GM18505 (cell line): ENCODE data around the gene WWOX.

Experiments
- ATAC-seq: cut with Tn5 transposase; IDR thresholded peaks from one replicate; pipeline ENCODE4 v1.9.1; 2021; ENCODE audit not compliant: unreplicated experiment
- POLR2A ChIP-seq: IDR thresholded peaks from 4 replicates; pipeline ENCODE4 v1.6.1; 2011; ENCODE audit warnings: borderline replicate concordance; ENCODE audit not compliant: insufficient read depth, insufficient read length; ENCODE audit errors: extremely low read depth

WWOX gene

DNA sequence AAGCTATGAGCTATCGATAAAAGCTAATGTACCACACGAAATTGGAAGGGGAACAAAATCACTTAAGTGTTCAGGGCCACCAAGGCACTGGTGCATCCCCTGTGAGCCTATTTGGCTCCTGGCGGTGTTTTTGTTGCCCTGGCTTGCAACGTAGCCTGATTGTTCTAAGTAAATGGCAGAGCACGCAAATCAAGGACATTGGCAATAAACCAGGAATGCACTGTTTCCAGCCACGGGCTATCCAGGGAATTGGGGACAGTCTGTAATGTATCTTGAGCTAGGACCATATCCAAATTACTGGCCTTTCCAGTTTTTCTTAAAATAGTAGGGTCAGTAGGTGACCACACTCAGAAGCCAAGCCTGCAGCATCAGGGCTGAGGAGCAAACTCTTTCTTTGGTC lies 767.1 kb downstream of the WWOX start:
- ATAC-seq: no peak
- TF ChIP-seq POLR2A: no peak

GRCh38 chr16:78869492-78869891 lies 770.0 kb downstream of the WWOX start:
- no peak for ATAC-seq
- TF ChIP-seq POLR2A: no peak

- ATAC-seq: no peak
- no peak for TF ChIP-seq POLR2A
Observed at GRCh38 chr16:78871241-78871640, 771.8 kb downstream of the WWOX start.

DNA sequence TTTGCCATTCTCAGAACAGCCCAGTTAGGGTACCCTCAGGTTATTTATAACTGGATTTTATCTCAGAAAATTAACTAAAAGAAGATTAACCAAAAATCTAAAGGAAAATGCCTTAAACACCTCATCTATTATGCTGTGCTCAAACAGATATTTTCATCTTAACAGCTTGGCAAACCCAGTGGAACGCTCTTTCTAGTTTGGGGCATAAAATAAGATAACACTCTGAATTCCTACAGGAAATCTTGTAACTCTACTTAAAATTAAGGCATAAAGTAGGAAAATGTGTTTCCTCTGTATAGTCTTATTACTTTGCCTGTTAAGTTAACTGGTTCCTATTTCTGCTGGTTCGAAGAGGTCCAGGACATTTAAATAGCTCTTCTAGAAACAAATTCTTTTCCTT lies 777.2 kb downstream of the WWOX start:
- TF ChIP-seq POLR2A: no peak
- ATAC-seq: no peak

GRCh38 chr16:78877114-78877655 lies 777.7 kb downstream of the WWOX start:
- no peak for ATAC-seq
- TF ChIP-seq POLR2A: no peak

DNA sequence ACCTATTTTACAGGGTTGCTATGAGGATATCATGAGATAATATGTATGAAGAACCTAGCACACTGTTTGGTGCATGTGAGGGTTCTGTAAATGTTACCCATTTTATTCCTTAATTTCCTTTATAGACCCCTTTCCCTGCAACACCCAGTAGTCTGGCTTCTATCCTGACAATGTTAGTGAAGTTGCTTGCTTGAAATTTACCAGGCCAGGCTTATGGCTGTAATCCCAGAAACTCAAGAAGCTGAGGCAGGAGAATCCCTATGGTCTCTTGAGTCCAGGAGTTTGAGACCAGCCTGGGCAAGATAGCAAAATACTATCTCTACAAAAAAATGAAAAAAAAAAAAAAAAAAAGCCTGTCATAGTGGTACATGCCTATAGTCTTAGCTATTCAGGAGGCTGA lies 779.1 kb downstream of the WWOX start:
- no peak for ATAC-seq
- no peak for TF ChIP-seq POLR2A

GRCh38 chr16:78879011-78879410 lies 779.6 kb downstream of the WWOX start:
- no peak for ATAC-seq
- TF ChIP-seq POLR2A: no peak

DNA sequence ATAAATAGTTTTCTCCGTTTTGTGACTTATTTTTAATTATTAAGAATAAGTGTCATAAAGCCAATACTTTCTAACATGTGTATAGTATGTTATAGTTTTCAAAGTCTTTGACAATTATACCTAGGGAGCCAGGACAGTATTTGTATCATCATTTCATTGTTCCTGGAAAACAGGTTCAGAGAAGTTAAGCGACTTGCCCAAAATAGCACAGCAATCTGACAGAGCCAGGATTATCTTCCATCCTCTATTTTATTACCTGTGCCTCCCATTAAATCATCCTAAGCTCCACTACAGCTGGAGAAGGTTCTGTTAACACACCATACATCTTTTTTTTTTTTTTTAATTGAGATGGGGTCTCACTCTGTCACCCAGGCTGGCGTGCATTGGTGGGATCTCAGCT lies 782.7 kb downstream of the WWOX start:
- no peak for ATAC-seq
- TF ChIP-seq POLR2A: no peak

DNA sequence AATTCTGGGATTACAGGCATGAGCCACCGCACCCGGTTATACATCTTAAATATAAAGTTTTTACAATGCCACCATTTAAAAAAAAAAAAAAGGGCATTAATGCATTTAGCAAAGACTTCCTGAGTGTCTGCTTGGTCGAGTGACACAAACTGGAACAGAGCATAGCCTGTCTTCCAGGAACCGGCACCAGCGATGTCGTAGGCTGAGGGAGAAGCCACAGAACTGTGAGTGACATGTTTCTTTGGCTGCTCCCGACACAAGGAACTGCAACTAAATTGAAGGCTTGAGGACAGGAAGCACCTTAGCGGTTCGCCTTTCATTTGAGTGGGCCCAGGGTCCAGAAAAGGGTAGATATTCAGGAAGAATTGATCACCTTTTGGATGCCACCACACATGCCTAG lies 783.3 kb downstream of the WWOX start:
- ATAC-seq: no peak
- TF ChIP-seq POLR2A: no peak

DNA sequence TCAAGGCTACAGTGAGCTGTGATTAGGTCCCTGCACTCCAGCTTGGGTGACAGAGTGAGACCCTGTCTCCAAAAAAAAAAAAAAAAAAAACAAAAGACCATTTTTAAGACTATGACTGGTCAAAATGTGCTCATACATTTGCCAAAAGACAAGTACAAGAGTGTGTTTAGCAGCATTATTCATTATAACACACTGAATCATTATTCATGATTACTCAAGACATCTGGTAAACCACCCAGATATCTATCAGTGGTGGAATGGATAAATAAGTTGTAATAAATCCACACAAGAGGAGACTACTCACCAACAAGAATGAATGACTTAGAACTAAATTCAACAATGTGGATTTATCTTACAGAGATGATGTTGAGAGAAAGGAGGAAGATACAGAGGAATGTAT lies 784.8 kb downstream of the WWOX start:
- no peak for TF ChIP-seq POLR2A
- ATAC-seq: no peak

- ATAC-seq: no peak
- TF ChIP-seq POLR2A: no peak
Observed at GRCh38 chr16:78889346-78889745, 789.9 kb downstream of the WWOX start.

DNA sequence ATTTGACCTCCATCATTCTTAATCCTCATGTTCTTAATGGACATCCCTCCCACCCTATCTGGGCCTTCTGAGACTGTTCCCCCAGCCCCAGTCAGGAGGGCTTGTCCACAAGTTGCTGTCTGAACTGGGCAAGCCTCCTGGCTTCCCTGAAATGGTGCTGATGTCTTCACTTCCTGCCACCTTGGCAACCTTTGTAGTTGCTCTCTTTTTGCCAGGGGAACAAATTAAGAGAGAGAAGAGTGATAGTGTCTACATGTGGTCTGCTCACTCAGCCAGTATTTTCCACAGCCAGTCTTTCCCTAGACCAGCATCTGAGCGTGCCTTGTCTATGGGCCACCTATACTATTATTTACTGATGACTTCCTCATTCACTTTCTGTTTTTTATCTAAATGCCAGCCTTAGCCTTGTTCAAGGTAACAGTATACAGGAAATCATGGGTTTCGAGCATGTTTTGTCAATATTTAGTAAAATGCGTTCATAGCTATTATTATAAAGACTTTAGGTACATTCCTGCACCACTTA lies 791.0 kb downstream of the WWOX start:
- no peak for ATAC-seq

GRCh38 chr16:78892951-78893733 lies 793.7 kb downstream of the WWOX start:
- no peak for TF ChIP-seq POLR2A
- no peak for ATAC-seq

More for the DNA sequence above, 791.0 kb downstream of the WWOX start:
- TF ChIP-seq POLR2A: no peak

DNA sequence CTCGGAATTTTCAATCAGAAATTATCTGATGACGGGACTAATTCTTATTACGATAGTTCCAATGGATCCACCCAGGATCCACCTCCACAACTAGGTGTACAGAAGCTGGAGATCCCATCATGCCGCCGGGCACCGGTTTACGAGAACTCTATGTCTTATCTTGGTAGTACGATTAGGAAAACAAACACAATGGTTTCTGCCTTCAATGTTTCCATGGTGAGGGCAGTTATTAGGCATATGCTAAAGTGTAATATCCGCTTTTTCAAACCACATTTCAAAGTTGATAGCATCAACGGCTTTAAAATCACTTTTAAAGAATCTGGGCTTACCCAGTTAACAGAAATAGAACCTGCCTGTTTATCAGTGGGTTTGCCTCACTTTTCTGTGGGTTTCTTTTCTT lies 795.4 kb downstream of the WWOX start:
- no peak for TF ChIP-seq POLR2A
- ATAC-seq: no peak
